HepG2 (cell line): ENCODE data around the gene NAA15. TPM values are rescaled to one million over a fixed set of nuclear protein-coding genes. Genes with fewer than 3 reads are reported as not detected.

Experiments
- ATAC-seq: fragments of 200-7000 bp; cut with Tn5 transposase; 3 replicates; pipeline ENCODE4 v1.9.1; 2020; ENCODE audit warnings: mild to moderate bottlenecking, moderate library complexity
- BruUV-seq: library from RNA; stranded (reverse); fragments of 400-500 nt; replicated peaks from 2 replicates; lab custom pipeline; 2021; lab: Mats Ljungman, UMichigan
- CTCF ChIA-PET: fragments of 300-600 bp; formaldehyde crosslinking; extraction: SDS; loops from one replicate; lab custom pipeline; 2021; ENCODE audit warnings: low total read pairs, inconsistent platforms, low intra/inter-chr PET ratio; lab: Yijun Ruan, JAX
- POLR2A ChIA-PET: fragments of 350-600 bp; sonication (Branson Sonifier 250); formaldehyde crosslinking; loops from one replicate; lab custom pipeline; 2020; ENCODE audit warnings: antibody characterized with exemption, inconsistent platforms; lab: Yijun Ruan, JAX
- DNase-seq: peaks from one replicate; pipeline ENCODE4 v3.0.0-alpha.2; 2015; ENCODE audit warnings: low spot score
- FAIRE-seq: peaks from 3 replicates; lab custom pipeline; 2011; peaks lifted over from hg19 to GRCh38; lab: Jason Lieb, UNC
- H2AFZ ChIP-seq: one replicate; pipeline ENCODE4 v1.6.1; 2011; ENCODE audit warnings: low read length, inconsistent platforms
- H3K27ac ChIP-seq: fragments of 300-600 bp; 3 replicates; pipeline ENCODE4 v1.8.0; 2011; ENCODE audit warnings: mixed run types, mild to moderate bottlenecking, mixed read lengths, low read length, inconsistent platforms; ENCODE audit not compliant: insufficient read depth; ENCODE audit errors: extremely low read length
- H3K27me3 ChIP-seq, 2 experiments: fragments of 200-600 bp in 1 of 2; 2 replicates in 1 of 2; 3 replicates in 1 of 2; pipeline versions ENCODE4 v1.6.0 to v1.8.0; 2011; ENCODE audit warnings: low read length in 2 of 2, mild to moderate bottlenecking in 2 of 2, moderate library complexity in 2 of 2, inconsistent platforms in 1 of 2; ENCODE audit not compliant: insufficient read depth in 2 of 2, control insufficient read depth in 1 of 2
- H3K36me3 ChIP-seq, 2 experiments: fragments of 200-600 bp in 1 of 2; replicated peaks in 1 of 2; 2 replicates in 1 of 2; 3 replicates in 1 of 2; pipeline versions ENCODE4 v1.5.1 to v1.8.0; 2011; ENCODE audit warnings: low read length in 2 of 2, inconsistent platforms in 1 of 2; ENCODE audit not compliant: insufficient read depth in 2 of 2, control insufficient read depth in 1 of 2
- H3K4me1 ChIP-seq: 2 replicates; pipeline ENCODE4 v1.5.1; 2012; ENCODE audit warnings: low read length, inconsistent platforms; ENCODE audit not compliant: insufficient read depth
- H3K4me2 ChIP-seq: 2 replicates; pipeline ENCODE4 v1.6.0; 2011; ENCODE audit warnings: low read depth, low read length, inconsistent platforms
- H3K4me3 ChIP-seq, 3 experiments: fragments of 200-600 bp in 1 of 3; sonication (generic), shearing (Covaris generic) in 1 of 3; replicated peaks in 1 of 3; 2 replicates each; pipeline ENCODE4 v1.5.1; 2011 to 2016; ENCODE audit warnings: low read length in 3 of 3, inconsistent platforms in 2 of 3, low read depth in 2 of 3, mild to moderate bottlenecking in 2 of 3, control low read depth in 1 of 3, mixed read lengths in 1 of 3; ENCODE audit not compliant: insufficient read depth in 1 of 3
- H3K79me2 ChIP-seq: one replicate; pipeline ENCODE4 v1.6.1; 2011; ENCODE audit warnings: low read length, inconsistent platforms; ENCODE audit not compliant: insufficient read depth
- H3K9ac ChIP-seq: 2 replicates; pipeline ENCODE4 v1.6.0; 2011; ENCODE audit warnings: mild to moderate bottlenecking, low read depth, low read length, inconsistent platforms; ENCODE audit not compliant: insufficient read depth
- H3K9me3 ChIP-seq: 2 replicates; pipeline ENCODE4 v1.5.1; 2012; ENCODE audit warnings: mild to moderate bottlenecking, low read length
- H4K20me1 ChIP-seq: 2 replicates; pipeline ENCODE4 v1.6.0; 2011; ENCODE audit warnings: inconsistent platforms, mild to moderate bottlenecking, low read length, moderate library complexity; ENCODE audit not compliant: insufficient read depth
- EEA1 ChIP-seq: sonication (generic); formaldehyde crosslinking; IDR thresholded peaks from 2 replicates; pipeline ENCODE4 v1.5.1; 2020; ENCODE audit warnings: mild to moderate bottlenecking, missing genetic modification reagents, borderline replicate concordance
- FOXK1 ChIP-seq: sonication (generic); formaldehyde crosslinking; IDR thresholded peaks from 2 replicates; pipeline ENCODE4 v1.4.0; 2020; ENCODE audit warnings: low read depth, missing genetic modification reagents, borderline replicate concordance
- RFX5 ChIP-seq: IDR thresholded peaks from 2 replicates; pipeline ENCODE4 v1.6.1; 2011; ENCODE audit warnings: low read depth, low read length, improper control_type of control experiment
- ZNF12 ChIP-seq: sonication (generic); formaldehyde crosslinking; IDR thresholded peaks from 2 replicates; pipeline ENCODE4 v1.5.0; 2020; ENCODE audit warnings: missing genetic modification reagents
- ZNF44 ChIP-seq: sonication (generic); formaldehyde crosslinking; IDR thresholded peaks from 2 replicates; pipeline ENCODE4 v1.5.1; 2020; ENCODE audit warnings: mild to moderate bottlenecking, missing genetic modification reagents
- ZNF615 ChIP-seq: sonication (generic); formaldehyde crosslinking; IDR thresholded peaks from 2 replicates; pipeline ENCODE4 v1.5.0; 2020; ENCODE audit warnings: mild to moderate bottlenecking, missing genetic modification reagents, borderline replicate concordance
- ZSCAN12 ChIP-seq: sonication (generic); formaldehyde crosslinking; IDR thresholded peaks from 2 replicates; pipeline ENCODE4 v1.9.0; 2021; ENCODE audit warnings: mild to moderate bottlenecking, missing genetic modification reagents
- ZSCAN20 ChIP-seq: sonication (generic); formaldehyde crosslinking; IDR thresholded peaks from 2 replicates; pipeline ENCODE4 v1.4.0; 2020; ENCODE audit warnings: missing genetic modification reagents, mild to moderate bottlenecking, borderline replicate concordance
- WGBS: methylation state at CpG from one replicate; pipeline ENCODE4 v1.1.6; 2017; ENCODE audit warnings: low lambda C conversion rate; 5-methylcytosine and 5-hydroxymethylcytosine counted together
- in situ Hi-C: cut with HindIII; loops from 2 replicates; pipeline ENCODE4 v1.10.0; 2017; ENCODE audit warnings: low pct_unique_long_range_greater_than_20kb; ENCODE audit not compliant: extremely low pct_ligation_motif_present
- intact Hi-C: fragments of 100-400 bp; cut with micrococcal nuclease; formaldehyde crosslinking; loops from one replicate; pipeline ENCODE4 v1.10.0; 2022; ENCODE audit not compliant: unreplicated experiment
- polyA plus RNA-seq, 8 experiments: library from polyadenylated mRNA; depleted of rRNA in 3 of 8; stranded (reverse) in 7 of 8; unstranded in 1 of 8; fragments of >200 nt; fragmentation: Illumina TruSeq in 4 of 8; extraction: Trizol in 4 of 8; gene quantifications; 2 replicates each; pipeline versions ENCODE4 v1.2.1 to v1.2.3, GENCODE V29; 2011 to 2016; ENCODE audit warnings: low read depth in 4 of 8, missing spikeins in 1 of 8, mixed read lengths in 1 of 8; ENCODE audit not compliant: insufficient read depth in 1 of 8
- total RNA-seq, 5 experiments: library from RNA; depleted of rRNA; stranded (reverse); fragments of >200 nt; fragmentation: Illumina TruSeq; extraction: Trizol; gene quantifications; 2 replicates each; pipeline ENCODE4 v1.2.3, GENCODE V29; 2016; ENCODE audit warnings: low read depth in 1 of 5
- TF ChIP-seq, protein P1 (sequence below): IDR thresholded peaks from 2 replicates; pipeline ENCODE4 v1.6.1; 2018; ENCODE audit warnings: missing genetic modification reagents
- TF ChIP-seq, protein P2 (sequence below): sonication (generic); formaldehyde crosslinking; IDR thresholded peaks from 2 replicates; pipeline ENCODE4 v1.5.0; 2020; ENCODE audit warnings: mild to moderate bottlenecking, missing genetic modification reagents
- TF ChIP-seq, protein P3 (sequence below): sonication (generic); formaldehyde crosslinking; IDR thresholded peaks from 2 replicates; pipeline ENCODE4 v1.4.0; 2020; ENCODE audit warnings: missing genetic modification reagents, borderline replicate concordance

The NAA15 gene
- total and polyA plus RNA-seq, 2 of the 13 experiments (the other 11 are each of a cell fraction or from before 2014, with no cell fraction given), result 6.2 to 50.2 TPM

DNA sequence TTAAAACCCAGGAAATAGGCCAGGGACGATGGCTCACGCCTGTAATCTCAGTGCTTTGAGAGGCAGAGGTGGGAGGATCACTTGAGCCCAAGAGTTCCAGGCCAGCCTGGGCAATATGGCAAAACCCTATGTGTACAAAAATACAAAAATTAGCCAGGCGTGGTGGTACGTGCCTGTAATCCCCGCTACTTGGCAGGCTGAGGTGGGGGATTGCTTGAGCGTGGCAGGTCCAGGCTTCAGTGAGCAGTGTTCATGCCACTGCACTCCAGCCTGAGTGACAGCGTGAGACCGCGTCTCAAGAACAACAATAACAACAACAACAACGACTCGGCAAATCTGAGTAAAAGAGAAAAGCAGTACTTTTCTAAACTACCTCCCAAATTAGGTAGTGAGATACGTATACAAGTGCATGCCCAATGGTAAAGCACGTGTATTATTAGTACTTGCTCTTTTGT, 13.9 kb downstream of the NAA15 start (continued):
- TF ChIP-seq, protein P1, sequence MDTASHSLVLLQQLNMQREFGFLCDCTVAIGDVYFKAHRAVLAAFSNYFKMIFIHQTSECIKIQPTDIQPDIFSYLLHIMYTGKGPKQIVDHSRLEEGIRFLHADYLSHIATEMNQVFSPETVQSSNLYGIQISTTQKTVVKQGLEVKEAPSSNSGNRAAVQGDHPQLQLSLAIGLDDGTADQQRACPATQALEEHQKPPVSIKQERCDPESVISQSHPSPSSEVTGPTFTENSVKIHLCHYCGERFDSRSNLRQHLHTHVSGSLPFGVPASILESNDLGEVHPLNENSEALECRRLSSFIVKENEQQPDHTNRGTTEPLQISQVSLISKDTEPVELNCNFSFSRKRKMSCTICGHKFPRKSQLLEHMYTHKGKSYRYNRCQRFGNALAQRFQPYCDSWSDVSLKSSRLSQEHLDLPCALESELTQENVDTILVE (CRISPR knock-in tag), result no peak
- no peak for TF ChIP-seq ZSCAN20 (CRISPR knock-in tag)
- no peak for TF ChIP-seq ZNF44
- TF ChIP-seq, protein P2, sequence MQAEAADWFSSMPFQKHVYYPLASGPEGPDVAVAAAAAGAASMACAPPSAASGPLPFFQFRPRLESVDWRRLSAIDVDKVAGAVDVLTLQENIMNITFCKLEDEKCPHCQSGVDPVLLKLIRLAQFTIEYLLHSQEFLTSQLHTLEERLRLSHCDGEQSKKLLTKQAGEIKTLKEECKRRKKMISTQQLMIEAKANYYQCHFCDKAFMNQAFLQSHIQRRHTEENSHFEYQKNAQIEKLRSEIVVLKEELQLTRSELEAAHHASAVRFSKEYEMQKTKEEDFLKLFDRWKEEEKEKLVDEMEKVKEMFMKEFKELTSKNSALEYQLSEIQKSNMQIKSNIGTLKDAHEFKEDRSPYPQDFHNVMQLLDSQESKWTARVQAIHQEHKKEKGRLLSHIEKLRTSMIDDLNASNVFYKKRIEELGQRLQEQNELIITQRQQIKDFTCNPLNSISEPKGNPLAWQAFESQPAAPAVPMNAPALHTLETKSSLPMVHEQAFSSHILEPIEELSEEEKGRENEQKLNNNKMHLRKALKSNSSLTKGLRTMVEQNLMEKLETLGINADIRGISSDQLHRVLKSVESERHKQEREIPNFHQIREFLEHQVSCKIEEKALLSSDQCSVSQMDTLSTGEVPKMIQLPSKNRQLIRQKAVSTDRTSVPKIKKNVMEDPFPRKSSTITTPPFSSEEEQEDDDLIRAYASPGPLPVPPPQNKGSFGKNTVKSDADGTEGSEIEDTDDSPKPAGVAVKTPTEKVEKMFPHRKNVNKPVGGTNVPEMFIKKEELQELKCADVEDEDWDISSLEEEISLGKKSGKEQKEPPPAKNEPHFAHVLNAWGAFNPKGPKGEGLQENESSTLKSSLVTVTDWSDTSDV (CRISPR knock-in tag), result no peak
- TF ChIP-seq RFX5, result no peak
- TF ChIP-seq FOXK1 (CRISPR knock-in tag), result no peak
- no peak for TF ChIP-seq EEA1 (CRISPR knock-in tag)
- TF ChIP-seq ZNF12, result no peak

DNA sequence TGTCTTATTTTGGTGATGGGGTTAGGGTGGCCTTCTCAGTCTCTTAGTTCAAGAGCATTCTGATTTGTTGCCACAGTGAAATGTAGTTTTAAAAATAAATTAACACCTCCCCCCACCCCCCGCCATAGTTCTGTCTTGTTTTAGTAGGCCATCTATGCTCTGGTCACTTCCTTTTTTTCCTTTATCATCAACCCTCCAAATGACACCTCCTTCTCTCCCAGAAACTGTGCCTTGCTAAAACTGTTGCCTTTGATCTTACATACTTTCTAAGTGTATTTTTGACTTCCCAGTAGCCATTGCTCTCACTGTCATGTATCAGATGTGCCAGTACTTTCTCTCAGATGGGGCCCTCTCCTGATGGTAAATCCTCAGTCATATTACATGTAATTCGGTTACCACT, 15.4 kb downstream of the NAA15 start:
- H3K36me3 ChIP-seq, result 0 out of 5 replicates have a peak, but pooled peaks cover 1 to 3% of the 10 kb centered on the region in 2 experiments
- FAIRE-seq, result no peak
- TF ChIP-seq ZNF615 (CRISPR knock-in tag), result no peak
- no peak for TF ChIP-seq ZSCAN12
- TF ChIP-seq, protein P3, sequence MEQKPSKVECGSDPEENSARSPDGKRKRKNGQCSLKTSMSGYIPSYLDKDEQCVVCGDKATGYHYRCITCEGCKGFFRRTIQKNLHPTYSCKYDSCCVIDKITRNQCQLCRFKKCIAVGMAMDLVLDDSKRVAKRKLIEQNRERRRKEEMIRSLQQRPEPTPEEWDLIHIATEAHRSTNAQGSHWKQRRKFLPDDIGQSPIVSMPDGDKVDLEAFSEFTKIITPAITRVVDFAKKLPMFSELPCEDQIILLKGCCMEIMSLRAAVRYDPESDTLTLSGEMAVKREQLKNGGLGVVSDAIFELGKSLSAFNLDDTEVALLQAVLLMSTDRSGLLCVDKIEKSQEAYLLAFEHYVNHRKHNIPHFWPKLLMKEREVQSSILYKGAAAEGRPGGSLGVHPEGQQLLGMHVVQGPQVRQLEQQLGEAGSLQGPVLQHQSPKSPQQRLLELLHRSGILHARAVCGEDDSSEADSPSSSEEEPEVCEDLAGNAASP, result no peak

More for the DNA sequence above, 15.4 kb downstream of the NAA15 start:
- no peak for ATAC-seq
- in situ Hi-C loops, result no loop called here
- H4K20me1 ChIP-seq, result peaks cover 34% of the 10 kb centered on the region
- intact Hi-C loops, result no loop called here
- H3K79me2 ChIP-seq, result peaks cover 99% of the 10 kb centered on the region
- no TSS peak for BruUV-seq
- POLR2A ChIA-PET, result no interaction called here
- WGBS, result 93% methylated on average over 2 of the region's 2 CpGs
- H3K9me3 ChIP-seq, result no peaks in the 10 kb centered on the region
- H3K27ac ChIP-seq, result no peak overlapping the region
- no peaks in the 10 kb centered on the region for H3K27me3 ChIP-seq
- CTCF ChIA-PET, result no interaction called here
- DNase-seq, result no peak
- no peak overlapping the region for H2AFZ ChIP-seq
- peaks cover 20% of the 10 kb centered on the region; the same call in 1 of the 2 replicates for H3K4me1 ChIP-seq
- no peak overlapping the region for H3K4me2 ChIP-seq
- H3K9ac ChIP-seq, result no peak overlapping the region
- H3K4me3 ChIP-seq, result no peak overlapping the region
